ENCODE data around the gene FCGBP.
"Not testable (repeated sequence)": the region's sequence is repeated elsewhere in the genome, so short reads cannot be mapped to it uniquely, and the experiment has no call there.

Gene FCGBP

DNA sequence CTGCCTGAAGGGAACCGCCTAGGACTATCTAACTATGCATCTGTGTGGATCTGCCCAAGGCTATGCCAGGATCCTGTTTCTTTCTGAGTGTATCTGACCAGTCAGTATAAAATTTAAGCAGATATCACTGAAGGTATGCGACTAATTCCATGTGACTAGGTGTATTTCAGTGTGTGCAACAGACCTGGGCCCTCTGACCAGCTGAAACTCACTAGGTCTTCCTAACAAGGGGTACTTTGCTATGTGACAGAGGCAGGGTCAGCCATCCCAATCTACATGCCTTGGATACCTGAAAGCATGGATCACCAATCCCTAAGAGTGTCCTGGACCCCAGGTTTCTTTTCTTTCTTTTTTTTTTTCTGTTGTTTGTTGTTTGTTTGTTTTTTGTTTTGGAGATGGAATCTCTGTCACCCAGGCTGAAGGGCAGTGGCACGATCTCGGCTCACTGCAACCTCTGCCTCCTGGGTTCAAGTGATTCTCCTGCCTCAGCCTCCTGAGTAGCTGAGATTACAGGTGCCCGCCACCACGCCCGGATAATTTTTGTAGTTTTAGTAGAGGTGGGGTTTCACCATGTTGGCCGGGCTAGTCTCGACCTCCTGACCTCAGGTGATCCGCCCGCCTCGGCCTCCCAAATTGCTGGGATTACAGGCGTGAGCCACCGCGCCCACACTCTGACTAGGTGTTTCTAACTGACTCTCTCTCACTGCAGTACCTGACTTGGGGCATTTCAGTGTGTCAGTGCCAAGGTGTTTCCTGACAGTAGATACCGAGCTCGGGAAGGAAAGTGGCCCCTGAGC, 43.5 kb downstream of the FCGBP start:
- no peak for DNase-seq (ENCODE audit: low read depth in 2 of 2)

DNA sequence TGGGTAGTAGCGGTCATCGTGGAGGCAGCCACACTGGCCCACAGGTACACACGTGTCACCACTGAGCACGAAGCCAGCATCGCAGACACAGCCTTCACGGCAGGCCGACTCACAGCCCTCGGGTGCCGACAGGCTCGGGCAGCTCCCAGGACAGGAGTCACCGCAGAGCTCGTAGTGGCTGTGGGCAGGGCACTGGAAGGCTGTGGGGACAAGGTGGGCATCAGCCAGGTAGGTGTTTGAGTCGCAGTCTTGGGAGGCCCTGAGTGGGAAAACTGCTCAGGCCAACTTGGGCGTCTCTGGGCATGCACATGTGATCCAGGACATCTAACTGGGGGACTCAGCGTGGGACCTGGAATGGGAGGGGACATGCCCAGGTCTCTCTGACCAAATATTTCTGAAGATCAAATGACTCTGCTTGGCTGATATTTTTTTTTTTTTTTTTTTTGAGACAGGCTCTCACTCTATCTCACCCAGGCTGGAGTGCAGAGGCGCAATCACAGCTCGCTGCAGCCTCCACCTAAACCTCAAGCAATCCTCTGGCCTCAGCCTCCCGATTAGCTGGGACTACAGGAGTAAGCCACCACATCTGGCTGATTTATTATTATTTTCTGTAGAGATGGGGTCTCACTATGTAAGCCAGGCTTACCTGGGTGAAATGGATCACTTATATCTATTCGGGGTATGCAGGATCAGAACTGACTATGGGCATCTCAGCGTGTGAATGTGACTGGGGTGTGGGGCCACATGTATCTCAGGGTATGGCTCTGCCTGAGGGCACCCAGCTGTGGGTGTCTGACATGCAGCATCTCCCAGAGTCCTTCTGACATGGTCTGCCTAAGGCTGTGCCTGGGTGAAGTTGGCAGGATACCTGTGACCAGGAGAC, 44.3 kb downstream of the FCGBP start:
- not testable (repeated sequence) for DNase-seq (ENCODE audit: low read depth in 2 of 2)

DNA sequence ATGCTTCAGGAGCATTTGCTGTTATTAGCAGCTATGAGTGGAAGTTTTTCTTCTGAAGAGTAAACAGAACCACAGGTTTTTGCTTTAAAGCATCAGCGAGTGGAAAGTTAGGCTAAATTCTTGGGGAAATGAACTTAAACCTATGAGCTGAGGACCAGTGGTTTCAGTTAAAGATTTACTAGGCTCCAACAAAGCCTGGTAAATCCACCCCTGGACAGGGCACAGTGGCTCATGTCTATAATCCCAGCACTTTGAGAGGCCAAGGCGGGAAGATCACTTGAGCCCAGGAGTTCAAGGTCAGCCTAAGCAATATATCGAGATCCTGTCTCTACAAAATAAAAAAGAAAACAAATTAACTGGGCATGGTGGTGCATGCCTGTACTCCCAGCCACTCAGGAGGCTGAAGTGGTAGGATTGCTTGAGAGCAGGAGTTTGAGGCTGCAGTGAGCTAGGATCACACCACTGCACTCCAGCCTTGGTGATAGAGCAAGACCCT, 46.9 kb downstream of the FCGBP start:
- DNase-seq (ENCODE audit: low read depth in 2 of 2), result not testable (repeated sequence)

DNA sequence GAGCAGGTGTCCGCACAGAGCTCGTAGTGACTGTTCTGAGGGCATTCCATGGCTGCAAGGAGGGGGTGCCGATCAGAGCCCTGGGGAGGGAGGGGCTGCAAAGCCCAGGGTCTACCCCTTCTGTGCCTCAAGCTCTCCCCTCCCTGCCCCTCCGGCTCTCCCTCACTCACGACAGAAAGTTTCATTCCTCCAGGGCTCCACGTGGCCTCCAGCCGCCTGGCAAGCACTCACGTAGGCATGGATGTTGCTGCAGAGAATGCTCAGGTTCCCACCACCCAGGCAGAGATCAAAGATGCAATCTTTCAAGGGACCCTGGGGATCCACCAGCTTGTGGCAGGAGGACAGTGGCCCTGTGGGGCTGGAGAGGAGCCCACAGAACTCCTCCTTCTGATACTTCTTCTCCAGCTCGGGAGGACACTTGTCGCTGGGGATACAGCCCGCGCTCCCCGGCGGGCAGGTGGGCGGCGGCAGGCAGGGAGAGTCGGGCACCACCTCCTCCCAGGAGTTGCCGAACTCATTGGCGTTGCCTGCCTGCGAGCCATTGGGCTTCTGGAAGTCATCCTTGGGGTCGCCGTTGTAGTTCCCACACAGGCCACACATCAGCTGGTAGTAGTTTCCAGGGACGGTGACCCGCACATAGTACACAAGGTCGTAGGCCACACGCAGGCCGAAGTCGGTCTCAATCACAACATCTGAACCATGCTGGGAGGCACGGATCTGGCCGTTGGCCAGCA, 48.4 kb downstream of the FCGBP start:
- DNase-seq (ENCODE audit: low read depth in 2 of 2), result not testable (repeated sequence)

GRCh38 chr19:39884721-39885120, 49.7 kb downstream of the FCGBP start:
- not testable (repeated sequence) for DNase-seq (ENCODE audit: low read depth in 2 of 2)

Data from stimulated activated CD4-positive, alpha-beta T cell treated with anti-CD3 and anti-CD28 coated beads, Interleukin-4, amount 100 ng/mL, for 48 hours (primary cell).